Neutrophil (primary cell): Measurements from ENCODE around the gene PADI6.

ENCODE experiments used
- H3K27ac ChIP-seq: fragments of 200-600 bp; sonication (generic); 2 replicates; pipeline ENCODE4 v1.5.1; 2016; ENCODE audit warnings: mild to moderate bottlenecking, moderate library complexity
- H3K27me3 ChIP-seq: fragments of 200-600 bp; sonication (generic); 2 replicates; pipeline ENCODE4 v1.6.0; 2016; ENCODE audit warnings: mild to moderate bottlenecking
- H3K36me3 ChIP-seq: fragments of 200-600 bp; sonication (generic); 2 replicates; pipeline ENCODE4 v1.5.1; 2017
- H3K4me1 ChIP-seq, 2 experiments: fragments of 200-600 bp in 1 of 2; sonication (generic) in 1 of 2; 1 replicate in 1 of 2; 2 replicates in 1 of 2; pipeline versions ENCODE4 v1.5.1 to v1.6.1; 2013 to 2016; ENCODE audit warnings: low read depth in 1 of 2, low read length in 1 of 2, mild to moderate bottlenecking in 1 of 2, moderate library complexity in 1 of 2; ENCODE audit not compliant: control insufficient read depth in 1 of 2, insufficient read depth in 1 of 2
- H3K4me3 ChIP-seq, 2 experiments: fragments of 200-600 bp in 1 of 2; sonication (generic) in 1 of 2; 1 replicate in 1 of 2; 2 replicates in 1 of 2; pipeline ENCODE4 v1.5.1; 2013 to 2016; ENCODE audit warnings: low read depth in 1 of 2, low read length in 1 of 2, mild to moderate bottlenecking in 1 of 2, moderate library complexity in 1 of 2
- H3K9me3 ChIP-seq: fragments of 200-600 bp; sonication (generic); 2 replicates; pipeline ENCODE4 v1.5.1; 2016
- CTCF ChIP-seq: fragments of 200-600 bp; sonication (generic); IDR thresholded peaks from 2 replicates; pipeline ENCODE4 v1.5.1; 2016; ENCODE audit warnings: antibody characterized with exemption

Gene PADI6

DNA sequence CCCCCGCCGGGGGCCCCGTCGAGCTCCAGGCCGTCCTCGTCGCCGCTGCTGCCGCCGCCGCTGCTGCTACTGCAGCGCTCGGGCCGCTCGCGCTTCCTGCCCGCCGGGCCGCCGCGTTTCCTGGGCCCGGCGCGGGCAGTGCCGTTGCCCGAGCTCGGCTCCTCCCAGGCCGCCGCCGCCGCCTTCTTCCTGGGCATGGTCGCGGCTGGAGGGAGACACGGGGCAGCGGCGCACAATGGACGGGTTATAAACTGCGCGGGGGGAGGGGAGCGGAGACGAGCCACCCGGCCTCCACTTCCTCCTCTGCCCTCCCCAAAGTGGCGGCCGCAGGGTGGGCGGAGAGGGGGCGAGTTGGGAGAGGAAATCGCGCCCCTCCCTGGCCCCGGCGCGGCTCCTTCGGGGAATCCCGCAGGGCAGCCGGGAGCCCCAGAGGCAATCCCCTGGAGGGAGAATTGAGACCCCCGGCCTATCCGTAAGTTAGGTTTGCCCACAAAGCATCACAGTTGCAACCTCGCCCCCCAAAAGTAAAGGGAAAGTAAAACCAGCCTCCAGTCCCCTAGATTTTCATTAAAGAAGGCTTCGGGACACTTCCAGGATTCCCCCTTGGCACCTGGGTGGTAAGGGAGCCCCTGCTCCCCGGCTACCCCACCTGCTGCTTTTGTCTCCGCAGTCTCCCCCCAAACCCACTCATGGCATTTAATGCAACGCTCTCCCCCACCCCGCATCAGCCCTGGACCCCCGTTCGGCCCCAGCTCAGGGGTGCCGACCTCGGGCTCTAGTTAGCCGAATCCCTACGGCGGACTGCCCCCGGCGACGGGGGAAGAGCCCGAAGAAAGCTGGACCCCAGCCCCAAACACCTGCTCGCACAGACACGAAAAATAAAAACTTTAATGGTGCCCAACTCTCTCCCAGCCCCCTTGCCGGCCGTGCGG lies 66.6 kb downstream of the PADI6 start:
- H3K9me3 ChIP-seq: no peaks in the 10 kb centered on the region
- H3K36me3 ChIP-seq: no peaks in the 10 kb centered on the region
- H3K4me1 ChIP-seq: peaks cover 41 to 42% of the 10 kb centered on the region in 2 experiments
- peak overlapping the region; percentile 77 for H3K27ac ChIP-seq
- TF ChIP-seq CTCF: no peak
- no peaks in the 10 kb centered on the region for H3K27me3 ChIP-seq
- peak overlapping the region; percentile 64 to 74 for H3K4me3 ChIP-seq

GRCh38 chr1:17439250-17440073 lies 67.5 kb downstream of the PADI6 start, which contains the start of gene RCC2:
TSS of gene RCC2 (minus strand) at chr1:17439677. CDS start at chr1:17438514, 1,163 bp downstream.
- peak; percentile 6 for TF ChIP-seq CTCF
- peak within 1 kb of the TSS; percentile 77 for H3K27ac ChIP-seq
- H3K4me1 ChIP-seq: peaks cover 37 to 41% of the 10 kb centered on the region in 2 experiments
- H3K4me3 ChIP-seq: peak within 1 kb of the TSS; percentile 64 to 74
- no peaks in the 10 kb centered on the region for H3K36me3 ChIP-seq
- H3K9me3 ChIP-seq: no peaks in the 10 kb centered on the region
- no peaks in the 10 kb centered on the region for H3K27me3 ChIP-seq

- Histone ChIP-seq H3K9me3 (no peaks in the 10 kb centered on the region), H3K36me3 (no peaks in the 10 kb centered on the region), H3K4me3 (peak overlapping the region; percentile 56 to 64), H3K4me1 (peaks cover 37 to 41% of the 10 kb centered on the region in 2 experiments), H3K27ac (no peak overlapping the region), H3K27me3 (no peaks in the 10 kb centered on the region)
- no peak for TF ChIP-seq CTCF
These were observed 68.3 kb downstream of the PADI6 start for GRCh38 chr1:17440074-17440826.

GRCh38 chr1:17440827-17441168 lies 68.8 kb downstream of the PADI6 start:
- H3K27ac ChIP-seq: no peak overlapping the region
- H3K36me3 ChIP-seq: no peaks in the 10 kb centered on the region
- H3K9me3 ChIP-seq: no peaks in the 10 kb centered on the region
- TF ChIP-seq CTCF: no peak
- H3K4me3 ChIP-seq: no peak overlapping the region
- peaks cover 37 to 41% of the 10 kb centered on the region in 2 experiments for H3K4me1 ChIP-seq
- H3K27me3 ChIP-seq: no peaks in the 10 kb centered on the region
